HG02610 (cell line): Measurements from ENCODE around the gene ECHS1.
A peak's percentile ranks its signal among the peaks of the same experiment; 100 is the strongest.
"Not testable (repeated sequence)": the region's sequence is repeated elsewhere in the genome, so short reads cannot be mapped to it uniquely, and the experiment has no call there.

ENCODE experiments used
- ATAC-seq: cut with Tn5 transposase; IDR thresholded peaks from one replicate; pipeline ENCODE4 v1.9.1; 2021; ENCODE audit warnings: mild to moderate bottlenecking, moderate library complexity; ENCODE audit not compliant: unreplicated experiment

The ECHS1 gene

DNA sequence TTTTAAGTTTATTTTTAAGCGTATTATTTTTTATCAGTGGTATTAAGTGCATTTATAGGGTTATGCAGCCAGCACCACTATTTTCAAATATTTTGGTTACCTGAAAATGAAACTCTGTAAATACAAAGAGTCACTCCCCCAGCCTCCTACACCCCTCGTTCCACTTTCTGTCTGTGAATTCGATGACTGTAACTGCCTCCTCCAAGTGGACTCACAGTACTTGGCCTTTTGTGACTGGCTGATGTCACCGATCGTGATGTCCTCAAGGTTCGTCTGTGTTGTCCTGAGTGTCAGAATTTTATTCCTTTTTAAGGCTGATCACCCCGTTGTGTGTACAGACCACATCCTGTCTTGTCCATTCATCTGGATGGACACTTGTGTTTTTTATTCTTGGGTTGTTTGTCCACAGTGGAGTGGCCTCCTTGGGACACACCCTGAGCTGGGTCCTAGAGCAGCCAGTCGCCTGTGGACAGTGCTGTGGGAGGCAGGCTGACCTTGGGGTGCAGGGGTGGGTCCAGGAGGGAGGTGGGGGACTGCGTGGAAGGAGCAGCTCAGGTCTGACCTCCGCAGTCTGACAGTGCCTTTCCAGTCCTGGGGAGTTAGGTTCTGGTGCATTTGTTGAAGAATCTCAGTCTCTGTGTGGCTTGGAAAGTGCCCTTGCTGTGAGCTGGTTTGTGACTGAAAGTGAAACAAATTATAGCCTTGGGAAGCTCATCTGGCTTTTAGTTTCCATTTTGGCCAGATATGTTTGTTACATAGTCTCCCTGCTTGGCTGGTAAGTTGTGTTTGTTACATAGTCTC, 27.7 kb upstream of the ECHS1 start:
- peak; percentile 67 for ATAC-seq

DNA sequence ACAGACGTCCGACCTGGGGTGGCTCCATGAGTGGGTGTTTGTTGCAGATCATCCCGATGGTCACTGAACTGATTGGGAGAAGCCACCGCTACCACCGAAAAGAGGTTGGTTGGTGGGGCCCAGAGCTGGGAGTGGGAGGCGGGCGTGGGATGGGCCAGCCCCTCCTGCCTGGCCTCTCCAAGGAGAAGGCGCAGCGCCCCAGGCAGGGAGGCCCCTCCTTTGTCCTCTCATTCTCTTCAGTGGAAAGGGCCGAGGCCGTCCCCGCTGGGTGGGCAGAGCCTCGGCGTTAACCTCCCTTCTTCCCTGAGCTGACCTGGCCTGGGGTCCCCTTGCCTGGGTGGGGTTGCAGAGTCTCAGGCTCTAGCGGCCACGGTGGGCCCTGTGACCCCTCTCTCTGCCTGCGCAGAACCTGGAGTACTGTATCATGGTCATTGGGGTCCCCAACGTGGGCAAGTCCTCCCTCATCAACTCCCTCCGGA, 26.0 kb upstream of the ECHS1 start:
- no peak for ATAC-seq

DNA sequence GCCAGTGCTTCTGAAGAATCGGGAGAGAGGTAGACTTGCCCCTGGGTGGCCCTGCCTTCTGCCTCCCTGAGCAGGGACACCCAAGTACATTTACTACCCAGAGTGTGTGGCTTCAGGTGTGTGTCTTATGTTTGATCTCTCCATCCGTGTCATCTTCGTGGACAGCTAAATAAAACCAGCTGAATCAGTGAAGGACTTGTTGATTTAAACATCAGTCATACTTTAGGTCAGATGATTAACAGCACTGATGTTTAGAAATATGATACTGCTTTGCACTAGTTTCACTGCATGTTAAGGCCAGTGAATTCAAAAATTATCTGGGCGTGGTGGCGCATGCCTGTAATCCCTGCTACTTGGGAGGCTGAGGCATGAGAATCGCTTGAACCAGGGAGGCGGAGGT, 24.8 kb upstream of the ECHS1 start:
- no peak for ATAC-seq

DNA sequence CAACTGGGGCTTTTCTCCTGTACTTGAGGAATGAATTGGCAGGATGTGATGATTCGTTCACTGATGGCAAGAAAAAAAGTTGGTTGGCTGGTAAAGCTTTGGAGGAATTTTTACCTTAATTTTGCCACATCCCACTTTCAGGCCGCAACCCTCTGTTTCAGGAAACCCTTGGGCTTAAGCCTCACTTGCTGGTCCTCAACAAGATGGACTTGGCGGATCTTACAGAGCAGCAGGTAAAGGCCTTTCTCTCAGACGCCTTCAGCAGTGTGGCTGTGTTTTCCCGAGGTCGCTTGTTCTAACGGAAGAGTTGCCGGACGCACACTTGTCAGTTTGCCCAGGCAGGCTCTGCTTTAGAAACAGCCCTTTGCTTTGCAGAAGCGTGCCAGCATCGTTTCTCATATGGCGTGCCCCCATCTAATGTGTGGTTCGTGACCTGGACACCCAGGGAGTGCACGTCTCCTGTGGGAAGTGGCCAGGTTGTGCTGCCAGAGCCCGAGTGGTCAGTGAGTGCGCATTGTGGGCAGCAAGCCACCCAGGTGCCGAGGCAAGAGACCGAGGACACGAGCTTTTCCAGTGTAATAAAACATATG, 23.0 kb upstream of the ECHS1 start:
- ATAC-seq, result no peak

DNA sequence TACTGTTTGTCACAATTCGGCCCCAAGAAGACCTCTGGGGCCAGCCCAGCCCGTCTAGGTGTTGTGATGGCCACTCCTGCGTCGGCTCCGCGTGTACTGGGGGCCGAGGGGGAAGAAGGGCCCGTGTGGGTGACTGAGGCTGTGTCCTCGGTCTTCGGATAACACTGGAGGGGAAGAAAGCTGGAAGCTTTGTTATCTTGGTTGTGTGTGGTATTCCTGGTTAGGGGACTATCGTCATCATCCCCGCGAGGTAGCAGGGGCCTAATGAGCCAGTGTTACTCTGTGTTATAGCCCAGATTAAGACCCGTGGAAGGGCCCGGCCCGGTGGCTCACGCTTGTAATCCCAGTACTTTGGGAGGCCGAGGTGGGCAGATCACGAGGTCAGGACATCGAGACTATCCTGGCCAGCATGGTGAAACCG, 21.7 kb upstream of the ECHS1 start:
- ATAC-seq, result no peak

DNA sequence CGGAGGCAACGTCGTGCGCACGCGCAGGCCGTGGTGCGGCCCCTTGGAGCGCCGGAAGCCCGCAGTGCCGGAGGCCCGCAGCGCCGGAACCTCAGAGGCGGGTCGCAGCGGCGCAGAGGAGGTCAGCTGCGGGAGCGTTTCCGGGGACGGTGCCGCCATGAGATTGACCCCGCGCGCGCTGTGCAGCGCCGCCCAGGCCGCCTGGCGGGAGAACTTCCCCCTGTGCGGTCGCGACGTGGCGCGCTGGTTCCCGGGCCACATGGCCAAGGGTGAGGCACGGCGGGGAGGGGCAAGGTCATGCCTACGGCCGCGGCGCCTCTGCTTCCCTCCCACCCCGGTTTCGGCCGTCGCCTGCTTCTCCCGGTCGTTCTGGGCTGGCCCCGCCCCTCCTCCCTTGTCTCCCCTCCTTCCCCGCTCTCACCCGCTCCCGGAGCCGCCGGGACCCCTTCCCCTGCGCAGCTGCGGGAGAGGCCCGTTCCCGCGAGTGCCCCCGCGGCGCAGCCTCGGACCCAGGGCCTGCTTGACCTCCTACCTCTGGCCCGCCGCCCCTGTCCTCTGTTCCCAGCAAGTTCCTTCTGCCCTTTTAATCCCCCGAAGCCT, 21.0 kb upstream of the ECHS1 start, which contains the start of gene MTG1:
Gene MTG1, plus strand, starts transcription at position 94 of the 600 bp plus-strand sequence. Its CDS starts 64 bp downstream, at position 158.
- peak; percentile 68 for ATAC-seq

DNA sequence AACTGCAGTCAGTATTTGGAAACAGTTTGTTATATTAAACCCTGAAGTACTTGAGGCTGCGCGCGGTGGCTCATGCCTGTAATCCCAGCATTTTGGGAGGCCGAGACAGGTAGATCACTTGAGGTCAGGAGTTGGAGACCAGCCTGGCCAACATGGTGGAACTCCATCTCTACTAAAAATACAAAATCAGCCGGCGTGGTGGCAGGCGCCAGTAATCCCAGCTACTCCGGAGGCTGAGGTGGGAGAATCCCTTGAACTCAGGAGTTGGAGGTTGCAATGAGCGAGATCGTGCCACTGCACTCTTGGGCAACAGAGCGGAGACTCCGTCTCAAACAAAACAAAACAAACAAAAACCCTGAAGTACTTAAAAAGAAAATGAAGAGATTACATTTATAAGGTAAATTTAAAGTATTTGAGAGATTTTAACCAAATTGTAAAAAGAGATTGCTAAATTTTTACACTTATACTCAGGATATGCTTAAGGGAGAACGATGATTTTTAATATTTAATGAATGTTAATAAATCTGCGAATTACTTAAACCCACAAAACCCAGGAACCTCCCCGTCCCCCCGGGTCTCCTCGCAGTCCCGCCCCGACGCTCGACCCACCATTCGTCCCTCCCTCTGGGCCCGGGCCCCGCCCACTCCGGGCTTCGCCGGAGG, 20.4 kb upstream of the ECHS1 start:
- no peak for ATAC-seq

DNA sequence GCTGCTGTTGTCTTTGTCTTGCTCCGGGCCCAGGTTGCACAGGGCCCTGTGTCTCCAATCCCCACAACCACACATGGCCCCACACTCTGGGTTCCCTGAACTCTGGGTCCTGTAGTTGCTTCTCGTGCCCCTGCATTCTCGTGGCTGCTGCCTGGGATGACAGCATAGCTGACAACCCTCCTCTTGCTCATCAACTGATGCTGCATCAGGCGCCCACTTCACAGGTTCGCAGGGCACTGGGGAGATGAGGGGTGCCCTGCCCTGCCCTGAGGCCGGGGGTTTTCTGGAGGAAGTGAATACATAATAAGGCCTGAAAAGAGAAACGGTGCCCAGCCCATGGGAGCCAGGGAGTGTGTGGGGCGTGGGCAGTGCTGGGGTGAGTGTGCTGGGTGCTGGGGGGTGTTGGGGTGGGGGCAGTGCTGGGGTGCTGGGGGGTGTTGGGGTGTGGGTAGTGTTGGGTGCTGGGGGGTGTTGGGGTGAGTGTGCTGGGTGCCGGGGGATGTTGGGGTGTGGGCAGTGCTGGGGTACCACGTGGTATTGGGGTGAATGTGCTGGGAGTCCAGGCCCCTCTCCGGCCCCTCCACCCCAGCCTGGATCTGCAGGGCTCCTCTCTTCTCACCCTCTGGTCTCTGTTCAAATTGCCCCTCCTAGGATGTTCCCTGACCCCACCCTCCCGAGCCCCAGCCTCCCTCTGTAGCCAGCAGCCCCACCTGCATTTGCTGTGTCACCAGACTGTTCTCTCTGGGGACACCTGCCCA, 18.8 kb upstream of the ECHS1 start:
- ATAC-seq, result no peak

DNA sequence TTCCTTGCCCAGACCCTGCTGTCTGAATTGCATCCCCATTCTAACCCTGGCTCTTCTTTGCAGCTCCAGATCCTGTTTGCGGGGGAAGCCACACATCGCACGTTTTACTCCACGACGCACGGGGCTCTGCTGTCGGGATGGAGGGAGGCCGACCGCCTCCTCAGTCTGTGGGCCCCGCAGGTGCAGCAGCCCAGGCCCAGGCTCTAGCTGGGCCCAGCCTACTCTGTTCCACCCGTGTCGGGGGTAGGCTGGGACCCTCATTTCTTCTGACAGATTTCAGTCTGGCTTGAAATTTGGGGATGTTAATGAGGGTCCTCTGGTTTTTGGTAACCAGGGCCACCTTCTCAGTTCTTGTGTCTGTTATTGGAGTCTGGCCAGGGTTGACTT, 18.1 kb upstream of the ECHS1 start:
- no peak for ATAC-seq

DNA sequence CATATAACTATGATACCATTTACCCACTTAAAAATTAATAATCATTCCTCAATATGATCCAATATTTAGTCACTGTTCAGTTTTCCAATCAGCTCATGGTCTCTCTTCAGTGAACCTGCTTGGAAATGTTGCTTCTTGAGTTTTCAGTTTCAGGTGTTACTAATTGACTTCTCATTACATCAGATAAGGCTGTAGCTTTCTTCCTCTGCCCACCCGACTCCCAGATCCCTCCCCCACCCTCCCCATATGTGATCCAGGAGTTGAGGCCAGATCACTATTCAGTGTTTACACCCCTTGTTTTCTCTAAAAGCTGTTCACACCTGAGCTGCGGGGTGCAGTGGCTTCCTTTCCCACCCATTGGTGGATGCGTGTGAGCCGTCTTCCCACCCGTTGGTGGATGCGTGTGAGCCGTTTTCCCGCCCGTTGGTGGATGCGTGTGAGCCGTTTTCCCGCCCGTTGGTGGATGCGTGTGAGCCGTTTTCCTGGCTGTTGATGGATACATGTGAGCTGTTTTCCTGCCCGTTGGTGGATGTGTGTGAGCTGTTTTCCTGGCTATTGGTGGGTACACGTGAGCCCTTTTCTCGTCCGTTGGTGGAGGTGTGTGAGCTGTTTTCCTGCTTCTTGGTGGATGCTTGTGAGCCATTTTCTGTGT, 17.6 kb upstream of the ECHS1 start:
- ATAC-seq, result no peak

DNA sequence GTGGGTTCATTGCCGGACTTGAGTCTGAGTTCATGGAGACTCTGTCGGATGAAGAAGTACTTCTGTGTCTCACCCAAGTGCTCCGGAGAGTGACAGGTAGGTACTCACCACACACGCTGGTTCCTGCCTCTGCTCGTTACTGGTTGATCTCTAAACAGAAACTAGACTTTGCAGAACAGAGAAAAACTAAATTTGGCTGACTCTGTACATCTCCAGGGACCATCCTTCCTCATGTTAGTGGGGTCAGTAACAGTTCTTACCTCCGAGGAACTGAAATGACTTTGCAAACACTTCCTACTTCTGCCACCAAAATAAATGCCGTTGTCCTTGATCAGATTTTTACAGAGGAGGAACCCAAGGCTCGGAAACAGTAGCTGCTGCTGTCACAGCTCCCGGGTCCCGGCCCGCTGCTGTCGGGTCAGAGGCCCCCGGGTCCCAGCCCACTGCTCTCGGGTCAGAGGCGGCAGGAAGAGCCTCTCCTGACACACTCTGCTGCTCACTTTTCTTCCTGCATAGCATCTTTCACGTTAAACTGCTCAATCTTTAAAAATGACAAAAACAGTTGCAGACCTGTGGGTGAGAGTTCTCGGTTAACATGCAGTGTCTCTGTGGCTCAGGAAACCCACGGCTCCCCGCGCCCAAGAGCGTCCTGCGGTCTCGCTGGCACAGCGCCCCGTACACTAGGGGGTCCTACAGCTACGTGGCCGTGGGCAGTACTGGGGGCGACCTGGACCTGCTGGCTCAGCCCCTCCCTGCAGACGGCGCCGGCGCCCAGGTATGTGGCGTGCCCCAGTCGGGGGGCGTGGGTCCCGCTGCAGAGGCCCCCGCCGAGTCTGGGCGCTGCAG, 16.0 kb upstream of the ECHS1 start:
- peak; percentile 82 for ATAC-seq

DNA sequence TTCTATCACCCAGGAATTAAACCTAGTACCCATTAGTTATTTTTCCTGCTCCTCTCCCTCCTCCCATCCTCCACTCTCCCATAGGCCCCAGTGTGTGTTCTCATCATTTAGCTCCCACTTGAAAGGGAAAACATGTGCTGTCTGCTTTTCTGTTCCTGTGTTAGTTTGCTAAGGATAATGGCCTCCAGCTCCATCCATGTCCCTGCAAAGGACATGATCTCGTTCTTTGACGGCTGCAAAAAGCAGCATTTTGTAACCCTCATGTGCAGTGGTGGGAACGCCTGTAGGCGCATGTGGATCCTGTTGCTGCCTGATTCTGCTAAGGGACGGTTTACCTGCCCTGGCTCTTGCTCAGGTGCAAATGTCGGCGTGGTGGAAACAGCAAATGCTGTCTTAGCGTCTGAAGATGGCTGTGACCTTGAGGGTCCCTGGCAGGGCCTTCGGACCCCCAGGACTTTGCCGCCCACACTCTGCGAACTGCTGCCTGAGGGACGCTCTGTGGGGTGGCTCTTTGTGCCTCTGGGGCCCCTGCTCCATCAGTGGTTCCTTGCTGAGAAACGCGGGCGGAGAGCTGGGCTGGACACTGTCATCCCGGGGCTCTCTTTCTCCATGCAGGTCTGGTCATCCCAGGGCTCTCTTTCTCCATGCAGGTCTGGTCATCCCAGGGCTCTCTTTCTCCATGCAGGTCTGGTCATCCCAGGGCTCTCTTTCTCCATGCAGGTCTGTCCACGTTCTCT, 15.2 kb upstream of the ECHS1 start:
- ATAC-seq, result no peak

DNA sequence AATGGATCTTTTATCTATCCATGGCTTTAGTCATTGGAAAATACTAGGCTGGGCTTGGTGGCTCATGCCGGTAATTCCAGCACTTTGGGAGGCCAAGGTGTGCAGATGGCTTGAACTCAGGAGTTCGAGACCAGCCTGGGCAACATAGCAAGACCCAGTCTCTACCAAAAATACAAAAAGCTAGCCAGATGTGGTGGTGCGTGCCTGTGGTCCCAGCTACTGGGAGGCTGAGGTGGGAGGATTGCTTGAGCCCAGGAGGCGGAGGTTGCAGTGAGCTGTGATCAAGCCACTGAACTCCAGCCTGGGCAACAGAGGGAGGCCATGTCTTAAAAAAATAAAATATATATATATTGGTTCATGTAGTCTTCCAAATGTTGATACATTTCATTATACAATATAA, 13.8 kb upstream of the ECHS1 start:
- ATAC-seq, result not testable (repeated sequence)

DNA sequence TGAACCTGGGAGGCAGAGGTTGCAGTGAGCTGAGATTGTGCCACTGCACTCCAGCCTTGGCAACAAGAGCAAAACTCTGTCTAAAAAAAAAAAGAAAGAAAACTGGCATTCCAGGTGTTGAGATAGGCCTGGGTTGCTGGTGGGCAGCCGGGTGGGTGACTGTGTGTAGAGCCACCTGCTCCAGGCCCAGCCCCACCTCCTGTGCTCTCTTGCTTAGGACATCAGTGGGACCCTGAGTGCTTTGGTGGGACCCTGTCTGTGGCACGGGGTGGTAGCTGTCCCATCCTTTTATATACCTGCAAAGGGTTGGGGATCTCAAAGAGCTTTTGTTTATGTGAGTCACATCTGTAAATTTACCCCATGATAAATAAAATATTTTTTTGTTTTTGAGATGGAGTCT, 12.1 kb upstream of the ECHS1 start:
- ATAC-seq, result no peak

DNA sequence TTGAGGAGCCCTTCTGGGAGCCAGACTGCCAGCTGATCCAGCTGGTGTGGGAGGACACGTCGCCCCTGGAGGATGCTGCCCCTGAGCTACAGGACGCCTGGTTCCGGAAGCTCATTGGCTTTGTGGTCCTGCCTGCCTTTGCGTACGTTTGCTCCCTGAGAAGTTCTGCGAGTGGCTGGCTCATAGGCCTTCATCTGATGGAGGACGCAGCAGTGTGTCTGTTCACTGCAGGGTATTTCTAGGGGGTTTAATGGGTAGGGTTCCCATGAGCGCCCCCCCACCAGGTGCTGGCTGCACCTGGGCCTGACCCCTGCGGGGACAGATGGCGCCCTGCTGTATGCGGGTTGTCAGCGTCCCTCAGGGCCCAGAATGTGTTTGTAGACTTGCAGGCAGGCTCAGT, 10.9 kb upstream of the ECHS1 start:
- no peak for ATAC-seq

DNA sequence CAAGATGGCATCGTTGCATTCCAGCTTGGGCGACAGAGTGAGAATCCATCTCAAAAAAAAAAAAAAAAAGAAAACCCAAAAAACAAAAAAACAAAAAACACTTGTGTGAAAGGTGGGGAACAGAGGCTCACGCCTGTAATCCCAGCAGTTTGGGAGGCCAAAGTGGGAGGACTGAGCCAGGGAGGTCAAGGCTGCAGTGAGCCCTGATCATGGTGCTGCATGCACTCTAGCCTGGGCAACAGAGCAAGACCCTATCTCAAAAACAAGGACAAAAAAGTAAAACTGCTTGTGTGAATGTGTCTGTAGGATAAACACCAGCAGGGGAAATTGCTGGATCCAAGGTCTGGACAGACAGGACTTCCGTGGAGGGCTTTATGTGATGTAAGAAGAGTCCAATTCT, 10.4 kb upstream of the ECHS1 start:
- no peak for ATAC-seq

DNA sequence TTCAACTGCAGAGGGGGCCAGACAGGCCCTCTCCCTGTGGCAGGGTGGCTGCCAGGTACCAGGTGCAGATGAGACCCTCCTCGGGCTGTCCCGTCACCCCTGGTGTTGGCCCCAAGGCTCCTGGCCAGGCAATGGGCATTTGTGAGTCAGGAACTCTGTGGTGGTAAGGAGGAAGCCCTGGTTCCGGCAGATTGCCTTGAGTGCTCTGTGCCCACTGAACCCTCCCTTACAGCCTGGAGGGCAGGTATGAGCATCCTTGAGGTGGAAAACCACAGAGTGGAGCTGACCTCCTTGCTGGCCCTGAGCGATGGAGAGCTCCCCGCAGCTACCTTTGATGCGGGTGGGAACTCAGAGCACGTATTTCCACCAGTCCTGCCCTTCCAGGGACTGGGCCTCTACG, 7.9 kb upstream of the ECHS1 start:
- no peak for ATAC-seq

DNA sequence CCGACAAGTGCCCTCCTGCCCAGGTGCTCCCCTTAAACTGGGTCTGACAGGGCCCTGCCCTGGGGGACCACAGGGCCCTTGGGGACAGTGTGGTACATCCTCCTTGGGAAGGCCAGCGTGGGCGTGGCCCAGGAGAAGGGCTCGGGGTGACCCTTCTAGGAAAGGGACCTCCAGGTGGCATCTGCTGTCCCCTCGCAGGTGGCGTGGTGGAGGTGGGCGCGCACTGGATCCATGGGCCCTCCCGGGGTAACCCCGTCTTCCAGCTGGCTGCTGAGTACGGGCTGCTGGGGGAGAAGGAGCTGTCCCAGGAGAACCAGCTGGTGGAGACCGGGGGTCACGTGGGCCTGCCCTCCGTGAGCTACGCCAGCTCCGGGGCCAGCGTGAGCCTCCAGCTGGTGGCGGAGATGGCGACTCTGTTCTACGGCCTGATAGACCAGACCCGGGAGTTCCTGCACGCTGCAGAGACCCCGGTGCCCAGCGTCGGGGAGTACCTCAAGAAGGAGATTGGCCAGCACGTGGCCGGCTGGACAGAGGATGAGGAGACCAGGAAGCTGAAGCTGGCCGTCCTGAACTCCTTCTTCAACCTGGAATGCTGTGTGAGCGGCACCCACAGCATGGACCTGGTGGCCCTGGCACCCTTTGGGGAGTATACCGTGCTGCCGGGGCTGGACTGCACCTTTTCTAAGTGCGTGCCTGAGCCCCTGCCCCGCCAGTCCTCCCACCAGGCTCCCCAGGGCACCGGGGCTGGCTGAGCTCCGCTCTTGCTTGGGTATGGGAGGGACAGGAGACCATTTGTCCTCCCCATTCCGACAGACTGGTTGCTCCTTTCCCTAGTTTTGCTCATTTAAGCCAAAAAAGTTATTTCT, 6.9 kb upstream of the ECHS1 start:
- ATAC-seq, result no peak
